Vagina (tissue), 2 donors: ENCODE data around the gene NUP93.

Experiments used
- CTCF ChIP-seq, 3 experiments: fragments of 450-650 bp in 2 of 3; fragments of 200-600 bp in 1 of 3; sonication (generic) in 1 of 3; IDR thresholded peaks; one replicate each; pipeline ENCODE4 v1.5.1; 2017 to 2019; ENCODE audit warnings: antibody characterized with exemption in 3 of 3, mild to moderate bottlenecking in 2 of 3, moderate library complexity in 2 of 3
- POLR2A ChIP-seq, 2 donors: fragments of 450-650 bp; IDR thresholded peaks; one replicate each; pipeline ENCODE4 v1.6.1; 2017; ENCODE audit warnings: antibody characterized with exemption in 2 of 2, mild to moderate bottlenecking in 2 of 2, moderate library complexity in 2 of 2
- POLR2AphosphoS5 ChIP-seq, 2 donors: sonication (generic); formaldehyde crosslinking; IDR thresholded peaks; one replicate each; pipeline ENCODE4 v1.9.0; 2017; ENCODE audit warnings: antibody characterized with exemption in 2 of 2, mild to moderate bottlenecking in 2 of 2, low read depth in 1 of 2; ENCODE audit not compliant: insufficient read depth in 1 of 2

GRCh38 chr16:56870276-56870888 lies 140.5 kb downstream of the NUP93 start:
- TF ChIP-seq CTCF (IDR thresholded peaks at IDR 0.05), result no peak
- no peak for TF ChIP-seq POLR2AphosphoS5 (IDR thresholded peaks at IDR 0.05; ENCODE audit: insufficient read depth in 1 of 2, low read depth in 1 of 2)
- no peak for TF ChIP-seq POLR2A (IDR thresholded peaks at IDR 0.05)
